Osteocyte (in vitro differentiated cells): ENCODE measurements around the gene CRYL1. TPM values are rescaled to one million over a fixed set of nuclear protein-coding genes. Genes with fewer than 3 reads are reported as not detected.

Source experiments
- DNase-seq: peaks from one replicate; pipeline ENCODE4 v3.0.0; 2021; ENCODE audit warnings: mixed read lengths; ENCODE audit not compliant: unreplicated experiment; ENCODE audit errors: extremely low spot score
- H3K27ac Mint-ChIP-seq: one replicate; pipeline ENCODE4 v1.8.0; 2021; ENCODE audit warnings: mild to moderate bottlenecking, mixed read lengths; ENCODE audit not compliant: unreplicated experiment
- H3K27me3 Mint-ChIP-seq: one replicate; pipeline ENCODE4 v1.8.0; 2021; ENCODE audit warnings: mixed read lengths; ENCODE audit not compliant: unreplicated experiment
- H3K36me3 Mint-ChIP-seq: one replicate; pipeline ENCODE4 v1.8.0; 2021; ENCODE audit warnings: mixed read lengths; ENCODE audit not compliant: unreplicated experiment
- H3K4me1 Mint-ChIP-seq: one replicate; pipeline ENCODE4 v1.8.0; 2021; ENCODE audit warnings: mixed read lengths; ENCODE audit not compliant: unreplicated experiment
- H3K4me3 Mint-ChIP-seq: one replicate; pipeline ENCODE4 v1.8.0; 2021; ENCODE audit warnings: mild to moderate bottlenecking, moderate library complexity, mixed read lengths; ENCODE audit not compliant: unreplicated experiment
- H3K9me3 Mint-ChIP-seq: one replicate; pipeline ENCODE4 v1.8.0; 2021; ENCODE audit warnings: mixed read lengths; ENCODE audit not compliant: unreplicated experiment
- microRNA-seq: library from miRNA; unstranded; fragments of <30 nt; microRNA quantifications from one replicate; pipeline ENCODE4 v1.1.0, GENCODE V29; 2020; ENCODE audit not compliant: unreplicated experiment
- total RNA-seq: library from RNA; stranded (reverse); gene quantifications from 2 replicates; pipeline ENCODE4 v1.2.1, GENCODE V29; 2021
- TF ChIP-seq, protein P1 (sequence below): fragments of 200-600 bp; sonication (generic); IDR thresholded peaks from 2 replicates; pipeline ENCODE4 v1.5.0; 2021; ENCODE audit warnings: antibody characterized with exemption, mild to moderate bottlenecking, moderate library complexity

Gene CRYL1
- total RNA-seq, 1 donor from 2014 or later, result 22.5 TPM

DNA sequence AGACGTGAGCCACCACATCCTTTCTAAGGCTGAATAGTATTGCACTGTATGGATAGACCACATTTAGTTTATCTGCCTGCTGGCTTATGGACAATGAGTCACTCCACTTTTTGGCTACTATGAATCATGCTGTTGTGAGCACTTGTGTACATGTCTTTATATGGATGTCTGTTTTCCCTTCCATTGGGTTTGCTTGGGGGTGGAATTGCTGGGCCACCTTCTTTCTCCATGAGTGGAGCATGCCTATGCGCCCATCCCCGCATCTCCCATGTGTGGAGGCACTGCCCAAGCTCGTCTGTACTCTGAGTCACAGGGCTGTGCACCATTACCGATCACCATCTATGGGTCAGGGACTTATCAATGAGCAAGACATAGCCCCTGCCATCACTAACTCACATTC is 166.3 kb downstream of the CRYL1 start:
- no peaks in the 10 kb centered on the region for H3K27me3 Mint-ChIP-seq
- H3K4me3 Mint-ChIP-seq, result no peak overlapping the region
- H3K9me3 Mint-ChIP-seq, result no peaks in the 10 kb centered on the region
- TF ChIP-seq, protein P1, sequence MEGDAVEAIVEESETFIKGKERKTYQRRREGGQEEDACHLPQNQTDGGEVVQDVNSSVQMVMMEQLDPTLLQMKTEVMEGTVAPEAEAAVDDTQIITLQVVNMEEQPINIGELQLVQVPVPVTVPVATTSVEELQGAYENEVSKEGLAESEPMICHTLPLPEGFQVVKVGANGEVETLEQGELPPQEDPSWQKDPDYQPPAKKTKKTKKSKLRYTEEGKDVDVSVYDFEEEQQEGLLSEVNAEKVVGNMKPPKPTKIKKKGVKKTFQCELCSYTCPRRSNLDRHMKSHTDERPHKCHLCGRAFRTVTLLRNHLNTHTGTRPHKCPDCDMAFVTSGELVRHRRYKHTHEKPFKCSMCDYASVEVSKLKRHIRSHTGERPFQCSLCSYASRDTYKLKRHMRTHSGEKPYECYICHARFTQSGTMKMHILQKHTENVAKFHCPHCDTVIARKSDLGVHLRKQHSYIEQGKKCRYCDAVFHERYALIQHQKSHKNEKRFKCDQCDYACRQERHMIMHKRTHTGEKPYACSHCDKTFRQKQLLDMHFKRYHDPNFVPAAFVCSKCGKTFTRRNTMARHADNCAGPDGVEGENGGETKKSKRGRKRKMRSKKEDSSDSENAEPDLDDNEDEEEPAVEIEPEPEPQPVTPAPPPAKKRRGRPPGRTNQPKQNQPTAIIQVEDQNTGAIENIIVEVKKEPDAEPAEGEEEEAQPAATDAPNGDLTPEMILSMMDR, result no peak
- no peaks in the 10 kb centered on the region for H3K36me3 Mint-ChIP-seq
- no peak for DNase-seq
- H3K27ac Mint-ChIP-seq, result no peak overlapping the region
- H3K4me1 Mint-ChIP-seq, result no peaks in the 10 kb centered on the region

DNA sequence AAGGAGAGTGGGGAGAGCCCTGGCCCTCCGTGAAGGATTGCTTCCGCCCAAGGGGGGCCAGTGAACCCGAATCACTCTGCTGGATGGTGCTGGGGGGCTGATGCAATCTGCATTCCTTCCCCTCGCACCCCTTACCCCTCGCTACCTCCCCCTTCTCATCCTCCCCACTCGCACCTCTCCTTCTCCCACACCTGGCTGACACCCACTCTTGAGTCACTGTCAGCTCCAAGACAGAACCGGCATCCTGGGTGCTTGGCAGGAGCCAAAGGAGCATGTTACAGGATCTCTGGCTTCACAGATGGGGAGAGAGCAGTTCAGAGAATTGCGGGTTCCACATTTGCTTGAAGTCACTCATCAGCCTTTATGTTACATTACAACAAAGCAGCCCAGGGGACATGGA is 167.6 kb downstream of the CRYL1 start:
- Mint-ChIP-seq H3K9me3 (no peaks in the 10 kb centered on the region), H3K27ac (no peak overlapping the region), H3K36me3 (no peaks in the 10 kb centered on the region), H3K27me3 (peaks cover 2% of the 10 kb centered on the region), H3K4me1 (no peaks in the 10 kb centered on the region), H3K4me3 (no peak overlapping the region)
- TF ChIP-seq, protein P1, result no peak
- peak; percentile 67 for DNase-seq

DNA sequence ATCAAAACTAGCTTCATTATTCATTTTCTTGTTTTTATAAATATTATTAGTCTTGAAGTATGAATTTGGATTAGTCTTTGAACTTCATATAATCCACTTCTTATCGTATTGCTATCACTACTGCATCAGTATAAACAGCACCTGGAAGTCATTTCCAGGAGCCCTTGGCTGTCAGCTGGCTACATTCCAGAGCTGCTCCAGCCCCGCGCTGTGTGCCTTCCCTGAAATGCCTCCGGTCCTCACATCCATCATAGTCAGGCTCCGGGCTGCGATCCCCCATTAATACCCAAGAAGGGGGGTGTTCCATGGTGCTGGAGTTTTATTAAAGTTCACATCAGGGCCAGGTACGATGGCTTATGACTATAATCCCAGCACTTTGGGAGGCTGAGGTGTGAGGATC is 169.2 kb downstream of the CRYL1 start:
- Mint-ChIP-seq H3K27me3 (peaks cover 8% of the 10 kb centered on the region), H3K9me3 (no peaks in the 10 kb centered on the region), H3K4me3 (no peak overlapping the region), H3K36me3 (no peaks in the 10 kb centered on the region), H3K27ac (no peak overlapping the region), H3K4me1 (no peaks in the 10 kb centered on the region)
- peak; percentile 48 for DNase-seq
- TF ChIP-seq, protein P1, result no peak

DNA sequence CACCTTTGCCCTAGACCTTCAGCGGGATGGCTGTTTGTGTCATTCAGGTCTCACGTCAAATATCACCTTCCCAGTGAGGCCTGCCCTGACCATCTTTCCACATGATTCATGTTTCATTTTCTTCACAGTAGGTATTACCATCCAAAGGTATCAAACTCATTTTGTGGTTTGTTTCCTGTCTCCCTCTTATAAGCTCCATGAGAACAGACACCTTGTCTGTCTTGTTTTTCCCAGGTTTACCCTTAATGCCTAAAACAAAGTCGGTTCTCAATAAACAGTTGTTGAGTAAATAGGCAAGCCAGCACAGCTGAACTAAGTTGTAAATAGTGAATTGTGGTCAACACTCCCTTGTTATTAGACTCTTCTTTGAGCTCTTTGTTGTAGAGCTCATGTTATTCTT is 170.9 kb downstream of the CRYL1 start:
- no peak overlapping the region for H3K4me3 Mint-ChIP-seq
- peaks cover 8% of the 10 kb centered on the region for H3K27me3 Mint-ChIP-seq
- no peak overlapping the region for H3K27ac Mint-ChIP-seq
- DNase-seq, result no peak
- TF ChIP-seq, protein P1, result no peak
- no peaks in the 10 kb centered on the region for H3K4me1 Mint-ChIP-seq
- H3K36me3 Mint-ChIP-seq, result no peaks in the 10 kb centered on the region
- no peaks in the 10 kb centered on the region for H3K9me3 Mint-ChIP-seq

DNA sequence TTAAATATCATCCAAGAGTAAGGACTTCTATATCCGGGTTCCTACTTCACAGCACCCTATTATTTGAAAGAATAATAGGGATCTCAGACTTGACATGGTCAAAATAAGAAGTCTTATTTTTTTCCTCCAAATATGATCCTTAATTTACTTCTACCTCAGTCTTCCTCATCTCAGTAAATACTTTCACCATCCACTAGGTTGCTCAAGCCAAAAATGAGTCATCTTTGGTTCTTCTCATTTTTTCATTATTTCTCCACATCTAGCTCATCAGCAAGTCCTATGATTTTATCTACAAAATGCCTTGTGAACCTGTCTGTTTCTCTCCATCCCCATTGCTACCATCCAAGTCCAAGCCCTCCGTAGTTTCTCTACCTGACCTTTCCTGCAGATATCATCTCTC is 171.7 kb downstream of the CRYL1 start:
- Mint-ChIP-seq H3K4me3 (no peak overlapping the region), H3K4me1 (no peaks in the 10 kb centered on the region), H3K36me3 (no peaks in the 10 kb centered on the region), H3K27me3 (peaks cover 8% of the 10 kb centered on the region), H3K9me3 (no peaks in the 10 kb centered on the region), H3K27ac (no peak overlapping the region)
- no peak for DNase-seq
- TF ChIP-seq, protein P1, result no peak

Small RNA genes within 50 kb of the gene (microRNA-seq; reads per million reads assigned to microRNA genes)
- gene MIR4499, result not detected

Other genes with a start within 250 kb of the CRYL1 start
- gene IFT88, start 41.3 kb upstream of the CRYL1 start, total RNA-seq, result 13.7 TPM in 2 replicates
- gene IL17D, start 177.8 kb upstream of the CRYL1 start, total RNA-seq, result 8.6 and 10.7 TPM in 2 replicates
- 8.8 and 10.8 TPM in 2 replicates for gene EEF1AKMT1, start 248.1 kb upstream of the CRYL1 start, total RNA-seq